ENCODE results near the gene HNF1A.
A peak's percentile ranks its signal among the peaks of the same experiment; 100 is the strongest.
"Not testable (repeated sequence)": the region's sequence is repeated elsewhere in the genome, so short reads cannot be mapped to it uniquely, and the experiment has no call there.

HNF1A gene, protein sequence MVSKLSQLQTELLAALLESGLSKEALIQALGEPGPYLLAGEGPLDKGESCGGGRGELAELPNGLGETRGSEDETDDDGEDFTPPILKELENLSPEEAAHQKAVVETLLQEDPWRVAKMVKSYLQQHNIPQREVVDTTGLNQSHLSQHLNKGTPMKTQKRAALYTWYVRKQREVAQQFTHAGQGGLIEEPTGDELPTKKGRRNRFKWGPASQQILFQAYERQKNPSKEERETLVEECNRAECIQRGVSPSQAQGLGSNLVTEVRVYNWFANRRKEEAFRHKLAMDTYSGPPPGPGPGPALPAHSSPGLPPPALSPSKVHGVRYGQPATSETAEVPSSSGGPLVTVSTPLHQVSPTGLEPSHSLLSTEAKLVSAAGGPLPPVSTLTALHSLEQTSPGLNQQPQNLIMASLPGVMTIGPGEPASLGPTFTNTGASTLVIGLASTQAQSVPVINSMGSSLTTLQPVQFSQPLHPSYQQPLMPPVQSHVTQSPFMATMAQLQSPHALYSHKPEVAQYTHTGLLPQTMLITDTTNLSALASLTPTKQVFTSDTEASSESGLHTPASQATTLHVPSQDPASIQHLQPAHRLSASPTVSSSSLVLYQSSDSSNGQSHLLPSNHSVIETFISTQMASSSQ

GRCh38 chr12:120978296-120979219, at the start of gene HNF1A:
Gene HNF1A (plus strand): TSS chr12:120978543. CDS start chr12:120978769, 226 bp downstream.
- no peak for DNase-seq

DNA sequence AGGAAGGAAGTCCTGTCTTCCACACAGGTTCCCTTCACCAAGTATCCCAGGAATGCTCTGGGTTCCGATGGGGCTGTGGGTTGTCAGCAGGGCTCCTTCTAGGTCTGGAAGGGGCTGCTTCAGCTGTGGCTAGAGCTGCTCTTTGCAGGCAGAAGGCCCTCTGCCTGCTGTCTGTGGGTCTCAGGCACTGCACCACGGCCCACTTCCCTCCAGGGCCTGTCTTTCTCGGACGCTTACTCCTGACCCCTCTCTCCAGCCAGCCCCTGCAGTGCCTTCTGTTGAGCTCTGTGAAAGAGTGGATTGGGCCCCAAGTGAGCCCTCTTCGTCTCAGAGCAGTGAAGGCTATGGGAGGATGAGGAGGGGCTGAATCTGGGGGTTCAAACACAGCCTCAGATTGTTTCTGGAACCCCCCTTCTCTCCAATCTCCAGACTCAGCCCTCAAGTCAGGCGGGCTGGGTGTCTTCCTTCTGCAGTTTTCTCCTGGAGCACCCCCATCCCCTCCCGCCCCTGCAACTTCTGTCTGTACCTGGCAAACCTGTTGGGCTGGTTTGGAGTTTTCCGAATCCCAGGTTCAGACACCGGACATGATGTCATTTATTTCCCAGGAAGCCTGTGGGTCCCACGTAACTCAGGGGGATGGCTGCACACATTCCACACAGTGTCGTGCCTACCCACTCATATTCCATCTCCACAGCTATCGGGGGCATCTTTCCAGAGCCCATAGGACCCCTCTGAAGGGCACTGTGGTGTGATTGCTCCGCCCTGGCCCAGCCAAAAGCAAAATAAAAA, 49.3 kb upstream of the HNF1A start:
- DNase-seq: no peak

DNA sequence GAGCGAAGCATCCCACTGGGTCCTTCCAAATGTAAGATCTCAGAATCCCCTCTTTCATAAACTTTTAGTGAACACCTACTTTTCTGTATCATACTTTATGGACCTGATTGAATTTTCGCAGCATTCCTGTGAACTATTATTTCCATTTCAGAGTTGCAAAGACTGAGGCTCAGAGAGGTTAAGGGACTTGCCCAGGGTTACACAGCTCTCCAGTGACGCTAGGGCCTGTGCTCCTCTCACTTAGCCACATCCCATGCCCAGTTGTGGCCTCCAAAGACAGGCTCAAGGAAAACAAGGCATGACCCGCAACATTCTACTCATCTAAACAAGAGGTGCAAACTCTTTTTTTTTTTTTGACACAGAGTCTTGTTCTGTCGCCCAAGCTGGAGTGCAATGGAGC, 48.3 kb upstream of the HNF1A start:
- no peak for DNase-seq

DNA sequence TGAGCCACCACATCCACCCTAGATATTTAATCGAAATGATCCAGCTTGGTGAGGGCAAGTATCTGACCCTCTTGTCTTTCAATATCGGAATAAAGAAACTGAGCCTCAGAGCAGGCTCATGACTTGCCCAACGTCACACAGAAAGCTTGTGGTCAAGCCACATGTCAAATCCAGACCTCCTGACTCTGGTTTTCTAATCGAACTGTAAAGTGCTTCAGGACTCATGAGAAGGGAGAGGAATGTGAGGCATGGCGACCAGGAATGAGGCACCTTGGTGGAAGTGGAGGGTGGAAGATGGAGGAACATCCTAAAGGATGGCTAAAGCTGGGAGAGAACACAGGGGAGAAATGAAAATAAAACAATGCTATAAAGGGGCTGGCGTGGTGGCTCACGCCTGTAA, 46.3 kb upstream of the HNF1A start:
- no peak for DNase-seq

GRCh38 chr12:120932956-120933526, 45.3 kb upstream of the HNF1A start:
- no peak for DNase-seq

DNA sequence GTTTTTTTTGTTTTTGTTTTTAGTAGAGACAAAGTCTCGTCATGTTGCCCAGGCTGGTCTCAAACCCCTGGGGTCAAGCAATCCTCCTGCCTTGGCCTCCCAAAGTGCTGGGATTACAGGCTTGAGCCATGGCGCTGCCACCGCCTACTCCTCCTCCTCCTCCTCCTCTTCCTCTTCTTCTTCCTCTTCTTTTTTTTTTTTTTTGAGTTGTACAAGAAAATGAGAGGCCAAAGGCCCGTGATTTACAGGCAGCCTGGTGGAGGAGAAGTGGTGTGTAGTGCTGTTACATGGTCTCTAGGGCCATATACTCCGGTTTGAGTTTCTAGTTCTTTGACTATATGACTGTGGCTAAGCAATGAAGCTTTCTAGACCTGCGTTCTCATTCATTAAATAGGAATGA, 44.6 kb upstream of the HNF1A start:
- DNase-seq: peak; percentile 61

GRCh38 chr12:120936197-120936596, 42.1 kb upstream of the HNF1A start:
- peak; percentile 74 for DNase-seq

- no peak for DNase-seq
These were observed 39.8 kb upstream of the HNF1A start for GRCh38 chr12:120938496-120938895.

DNA sequence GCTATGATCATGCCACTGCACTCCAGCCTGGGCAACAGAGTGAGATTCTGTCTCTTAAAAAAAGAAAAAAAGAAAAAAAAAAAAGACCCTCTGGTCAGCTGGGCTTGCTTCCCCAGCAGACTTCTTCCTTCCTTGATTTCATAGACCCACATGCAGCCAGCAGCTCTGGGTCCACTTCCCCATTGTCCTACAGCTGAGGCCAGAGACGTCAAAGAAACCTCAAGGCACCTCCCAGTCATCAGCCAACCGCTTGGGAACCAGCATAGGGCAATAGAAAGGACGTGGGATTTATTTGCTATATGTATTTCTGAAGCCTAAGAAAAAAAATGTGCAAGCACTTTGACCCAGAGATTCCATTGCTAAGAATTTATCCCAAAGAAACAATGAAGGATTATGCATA, 38.8 kb upstream of the HNF1A start:
- peak; percentile 93 for DNase-seq

DNA sequence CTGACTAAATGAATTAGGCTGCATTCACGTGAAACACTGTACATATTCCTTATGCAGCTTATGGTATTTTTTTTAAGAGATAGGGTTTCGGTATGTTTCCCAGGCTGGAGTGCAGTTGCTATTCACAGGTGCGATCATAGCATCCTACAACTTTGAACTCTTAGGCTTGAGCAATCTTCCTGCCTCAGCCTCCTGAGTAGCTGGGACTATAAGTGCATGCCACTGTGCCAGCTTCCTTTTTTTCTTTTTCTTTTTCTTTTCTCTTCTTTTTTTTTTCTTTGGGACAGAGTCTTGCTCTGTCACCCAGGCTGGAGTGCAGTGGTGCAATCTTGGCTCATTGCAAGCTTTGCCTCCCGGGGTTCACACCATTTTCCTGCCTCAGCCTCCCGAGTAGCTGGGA, 38.3 kb upstream of the HNF1A start:
- peak; percentile 72 for DNase-seq

- peak; percentile 69 for DNase-seq
These were observed 37.5 kb upstream of the HNF1A start for GRCh38 chr12:120940799-120941198.

DNA sequence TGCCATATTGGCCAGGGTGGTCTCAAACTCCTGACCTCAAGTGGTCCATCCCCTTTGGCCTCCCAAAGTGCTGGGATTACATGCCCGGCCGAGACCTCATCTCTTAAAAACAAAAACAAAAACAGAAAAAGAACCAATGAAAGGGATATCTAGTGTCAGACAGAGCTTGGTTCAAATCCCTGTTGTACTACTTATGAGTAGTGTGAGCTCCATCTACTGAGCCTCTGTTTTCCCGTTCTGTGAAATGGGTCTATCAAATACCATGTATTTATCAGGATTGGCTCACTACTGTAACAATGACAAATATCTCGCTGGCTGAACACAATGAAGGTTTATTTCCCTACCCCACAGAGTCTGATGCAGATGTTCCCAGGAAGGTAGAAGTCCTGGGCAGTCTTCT, 36.9 kb upstream of the HNF1A start:
- no peak for DNase-seq

GRCh38 chr12:120941846-120942405, 36.4 kb upstream of the HNF1A start:
- peak; percentile 52 for DNase-seq

DNA sequence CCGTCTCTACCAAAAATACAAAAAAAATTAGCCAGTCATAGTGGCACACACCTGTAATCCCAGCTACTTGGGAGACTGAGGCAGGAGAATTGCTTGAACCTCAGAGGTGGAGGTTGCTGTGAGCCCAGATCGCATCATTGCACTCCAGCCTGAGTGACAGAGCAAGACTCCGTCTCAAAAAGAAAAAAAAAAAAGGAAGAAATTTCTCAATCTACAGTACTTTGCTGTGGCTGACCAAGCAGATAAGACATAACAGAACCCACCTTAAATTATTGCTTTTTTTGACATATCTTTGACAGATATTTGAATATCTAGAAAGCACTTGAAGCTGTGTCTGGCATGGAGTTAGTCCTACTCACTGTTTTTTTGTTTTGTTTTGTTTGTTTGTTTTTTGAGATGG, 34.9 kb upstream of the HNF1A start:
- peak; percentile 26 for DNase-seq

GRCh38 chr12:120944645-120945217, 33.6 kb upstream of the HNF1A start:
- peak; percentile 44 for DNase-seq

- not testable (repeated sequence) for DNase-seq
These were observed 32.8 kb upstream of the HNF1A start for GRCh38 chr12:120945516-120945915.

DNA sequence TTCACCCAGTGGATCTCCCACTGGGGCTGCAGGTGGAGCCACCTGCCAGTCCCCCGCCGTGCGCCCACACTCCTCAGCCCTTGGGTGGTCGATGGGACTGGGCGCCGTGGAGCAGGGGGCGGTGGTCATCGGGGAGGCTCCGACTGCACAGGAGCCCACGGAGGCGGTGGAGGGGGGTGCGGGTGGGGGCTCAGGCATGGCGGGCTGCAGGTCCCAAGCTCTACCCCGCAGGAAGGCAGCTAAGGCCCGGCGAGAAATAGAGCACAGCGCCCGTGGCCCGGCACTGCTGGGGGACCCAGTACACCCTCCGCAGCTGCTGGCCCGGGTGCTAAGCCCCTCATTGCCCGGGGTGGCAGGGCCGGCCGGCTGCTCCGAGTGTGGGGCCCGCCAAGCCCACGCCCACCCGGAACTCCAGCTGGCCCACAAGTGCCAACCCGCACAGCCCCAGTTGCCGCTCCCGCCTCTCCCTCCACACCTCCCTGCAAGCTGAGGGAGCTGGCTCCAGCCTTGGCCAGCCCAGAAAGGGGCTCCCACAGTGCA, 28.0 kb upstream of the HNF1A start:
- not testable (repeated sequence) for DNase-seq

DNA sequence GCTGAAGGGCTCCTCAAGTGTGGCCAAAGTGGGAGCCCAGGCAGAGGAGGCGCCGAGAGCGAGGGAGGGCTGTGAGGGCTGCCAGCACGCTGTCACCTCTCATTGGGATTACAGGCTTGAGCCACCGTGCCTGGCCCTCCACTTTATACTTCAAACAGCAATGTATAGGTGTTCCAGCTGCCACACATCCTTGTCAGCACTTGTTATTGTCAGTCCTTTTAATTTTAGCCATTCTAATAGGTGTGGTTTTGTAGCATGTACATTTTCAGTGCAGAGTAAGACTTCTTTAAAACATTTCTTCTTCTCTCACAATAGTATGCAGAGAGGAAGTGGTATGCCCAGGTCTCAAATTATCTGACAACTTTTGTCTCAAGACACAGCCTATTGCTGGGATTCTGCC, 27.5 kb upstream of the HNF1A start:
- DNase-seq: no peak

- DNase-seq: no peak
These were observed 23.1 kb upstream of the HNF1A start for GRCh38 chr12:120955232-120955631.

DNA sequence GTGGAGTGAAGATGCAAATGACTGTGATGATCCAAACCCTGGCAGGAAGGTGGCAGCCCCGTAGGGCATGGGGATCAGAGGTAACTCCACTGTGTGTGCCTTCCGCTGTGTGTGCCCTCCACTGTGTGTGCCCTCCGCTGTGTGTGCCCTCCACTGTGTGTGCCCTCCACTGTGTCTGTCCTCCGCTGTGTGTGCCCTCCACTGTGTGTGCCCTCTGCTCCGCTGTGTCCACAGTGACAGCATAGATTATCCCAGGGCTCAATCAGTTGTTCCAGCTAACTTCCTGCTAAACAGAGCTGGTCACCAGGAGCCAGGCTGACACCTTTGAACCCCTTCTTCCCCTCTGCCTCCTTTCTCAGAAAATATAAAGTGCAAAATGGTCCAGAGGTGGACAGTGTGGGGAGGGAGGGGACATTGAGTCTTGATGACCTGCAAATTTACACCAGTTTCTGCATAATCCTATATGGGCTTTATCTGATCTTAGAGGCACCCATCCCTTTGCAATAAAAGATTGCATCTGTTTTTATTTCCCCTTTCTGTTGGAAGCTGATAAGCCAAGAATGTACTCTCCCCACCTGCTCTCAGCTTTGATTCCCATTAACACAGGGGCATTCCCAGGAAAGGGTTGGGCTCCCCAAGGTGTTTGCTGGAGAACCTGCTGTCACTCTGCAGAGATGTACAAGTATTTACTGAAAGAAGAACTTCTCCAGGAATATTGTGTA, 21.6 kb upstream of the HNF1A start:
- no peak for DNase-seq

All from MV-4-11 (cell line).